HCT116 (cell line): ENCODE results near the gene RBCK1. TPM values are rescaled to one million over a fixed set of nuclear protein-coding genes. Genes with fewer than 3 reads are reported as not detected.

Experiments used
- ATAC-seq: fragments of 200-7000 bp; cut with Tn5 transposase; 2 replicates; pipeline ENCODE4 v1.9.1; 2020; ENCODE audit warnings: mild to moderate bottlenecking, moderate library complexity
- BruUV-seq: library from RNA; stranded (reverse); fragments of 400-500 nt; replicated peaks from 2 replicates; lab custom pipeline; 2021; lab: Mats Ljungman, UMichigan
- CTCF ChIA-PET: fragments of 300-600 bp; sonication (Branson Sonifier 250); formaldehyde crosslinking; loops from one replicate; lab custom pipeline; 2021; ENCODE audit warnings: antibody characterized with exemption; lab: Charles Lee
- POLR2A ChIA-PET: fragments of 300-600, 350-600 bp; sonication (Branson Sonifier 250); formaldehyde crosslinking; loops from one replicate; lab custom pipeline; 2021; ENCODE audit warnings: antibody characterized with exemption; lab: Charles Lee
- RAD21 ChIA-PET, 2 experiments: fragments of 300-600 bp; sonication (Branson Sonifier 250); formaldehyde crosslinking; loops; one replicate each; lab custom pipeline; 2023; ENCODE audit warnings: low total read pairs in 2 of 2; ENCODE audit not compliant: uncharacterized antibody in 2 of 2, unreplicated experiment in 2 of 2, low non-redundant PET in 1 of 2; lab: Charles Lee
- DNase-seq: peaks from one replicate; pipeline ENCODE4 v3.0.0-alpha.2; 2010; ENCODE audit warnings: low read depth, low spot score
- H2AFZ ChIP-seq: fragments of 200-600 bp; shearing (Covaris generic), sonication (generic); 2 replicates; pipeline ENCODE4 v1.6.1; 2017; ENCODE audit warnings: low read depth, mixed run types, mixed read lengths, antibody characterized with exemption, low read length; ENCODE audit not compliant: poor library complexity, severe bottlenecking
- H3K27ac ChIP-seq: 2 replicates; pipeline ENCODE4 v1.5.1; 2012; ENCODE audit warnings: low read depth, low read length
- H3K27me3 ChIP-seq: fragments of 200-600 bp; sonication (generic); 2 replicates; pipeline ENCODE4 v1.6.1; 2016; ENCODE audit warnings: mixed run types, low read length, mixed read lengths; ENCODE audit not compliant: insufficient read depth
- H3K36me3 ChIP-seq, 2 experiments: fragments of 200-500 bp in 1 of 2; fragments of 200-600 bp in 1 of 2; sonication (Bioruptor generic) in 1 of 2; sonication (generic) in 1 of 2; 2 replicates each; pipeline versions ENCODE4 v1.5.1 to v1.6.1; 2014 to 2016; ENCODE audit warnings: low read length in 2 of 2, inconsistent platforms in 1 of 2, mixed read lengths in 1 of 2, mixed run types in 1 of 2; ENCODE audit not compliant: insufficient read depth in 2 of 2, control insufficient read depth in 1 of 2
- H3K4me1 ChIP-seq, 2 experiments: fragments of 200-600 bp in 1 of 2; sonication (generic) in 1 of 2; 2 replicates each; pipeline versions ENCODE4 v1.5.1 to v1.6.1; 2012 to 2017; ENCODE audit warnings: low read length in 2 of 2, inconsistent platforms in 1 of 2, mild to moderate bottlenecking in 1 of 2, mixed read lengths in 1 of 2, mixed run types in 1 of 2, moderate library complexity in 1 of 2; ENCODE audit not compliant: insufficient read depth in 2 of 2, control insufficient read depth in 1 of 2
- H3K4me2 ChIP-seq: fragments of 200-600 bp; sonication (generic); 2 replicates; pipeline ENCODE4 v1.6.1; 2017; ENCODE audit warnings: mixed run types, low read length, mixed read lengths
- H3K4me3 ChIP-seq, 2 experiments: fragments of 200-600 bp in 1 of 2; sonication (generic) in 1 of 2; replicated peaks in 1 of 2; 2 replicates each; pipeline ENCODE4 v1.5.1; 2011 to 2016; ENCODE audit warnings: low read length in 2 of 2, control low read depth in 1 of 2, low read depth in 1 of 2, mild to moderate bottlenecking in 1 of 2, mixed read lengths in 1 of 2, mixed run types in 1 of 2
- H3K79me2 ChIP-seq: fragments of 200-600 bp; sonication (generic); 2 replicates; pipeline ENCODE4 v1.6.1; 2017; ENCODE audit warnings: mild to moderate bottlenecking, mixed run types, low read length, moderate library complexity, mixed read lengths; ENCODE audit not compliant: insufficient read depth
- H3K9ac ChIP-seq: fragments of 200-600 bp; sonication (generic); 2 replicates; pipeline ENCODE4 v1.6.1; 2016; ENCODE audit warnings: low read length, mixed read lengths
- H3K9me2 ChIP-seq: fragments of 200-600 bp; sonication (generic), shearing (Covaris generic); 2 replicates; pipeline ENCODE4 v1.6.1; 2017; ENCODE audit warnings: mixed run types, mild to moderate bottlenecking, moderate library complexity; ENCODE audit not compliant: insufficient read depth
- H3K9me3 ChIP-seq, 2 experiments: fragments of 200-500 bp in 1 of 2; fragments of 200-600 bp in 1 of 2; sonication (Bioruptor generic) in 1 of 2; sonication (generic) in 1 of 2; 2 replicates each; pipeline ENCODE4 v1.6.1; 2014 to 2017; ENCODE audit warnings: low read length in 2 of 2, mixed read lengths in 2 of 2, inconsistent platforms in 1 of 2, low read depth in 1 of 2, mild to moderate bottlenecking in 1 of 2, mixed run types in 1 of 2, moderate library complexity in 1 of 2; ENCODE audit not compliant: control insufficient read depth in 1 of 2, insufficient read depth in 1 of 2
- H4K20me1 ChIP-seq: fragments of 200-600 bp; sonication (generic), shearing (Covaris generic); 2 replicates; pipeline ENCODE4 v1.6.1; 2017; ENCODE audit warnings: mixed run types, mild to moderate bottlenecking, moderate library complexity; ENCODE audit not compliant: insufficient read depth
- ELF1 ChIP-seq: IDR thresholded peaks from 2 replicates; pipeline ENCODE4 v1.6.1; 2012; ENCODE audit warnings: low read depth, borderline replicate concordance
- EZH2 ChIP-seq: fragments of 200-600 bp; sonication (generic); IDR thresholded peaks from 2 replicates; pipeline ENCODE4 v1.6.1; 2017; ENCODE audit warnings: antibody characterized with exemption, mixed run types
- JUND ChIP-seq: IDR thresholded peaks from 2 replicates; pipeline ENCODE4 v1.6.1; 2012
- MAX ChIP-seq: IDR thresholded peaks from 2 replicates; pipeline ENCODE4 v1.6.1; 2012
- POLR2A ChIP-seq: IDR thresholded peaks from 2 replicates; pipeline ENCODE4 v1.7.0; 2011; ENCODE audit warnings: borderline replicate concordance; ENCODE audit not compliant: insufficient read depth, insufficient read length; ENCODE audit errors: extremely low read depth
- RAD21 ChIP-seq: IDR thresholded peaks from 2 replicates; pipeline ENCODE4 v1.6.1; 2012; ENCODE audit warnings: low read depth, mild to moderate bottlenecking
- SIN3A ChIP-seq: IDR thresholded peaks from 2 replicates; pipeline ENCODE4 v1.6.1; 2012; ENCODE audit warnings: low read depth
- SRF ChIP-seq: IDR thresholded peaks from 2 replicates; pipeline ENCODE4 v1.6.1; 2012; ENCODE audit warnings: low read depth
- TCF7L2 ChIP-seq: IDR thresholded peaks from 2 replicates; pipeline ENCODE4 v1.7.0; 2011; ENCODE audit warnings: borderline replicate concordance, inconsistent platforms; ENCODE audit not compliant: insufficient read depth, insufficient read length; ENCODE audit errors: extremely low read depth
- intact Hi-C: fragments of 100-400 bp; cut with micrococcal nuclease; formaldehyde crosslinking; loops from 2 replicates; pipeline ENCODE4 v1.10.0; 2022
- total RNA-seq: library from RNA; stranded (reverse); gene quantifications from one replicate; pipeline ENCODE4 v1.2.1, GENCODE V29; 2021; ENCODE audit not compliant: unreplicated experiment

The RBCK1 gene
- total RNA-seq, 1 experiment from 2014 or later: 180 TPM

- TF ChIP-seq TCF7L2 (no peak), POLR2A (no peak)
- TF ChIP-seq, all 23 proteins: peak for 0
Observed at GRCh38 chr20:469746-470490, 61.8 kb downstream of the RBCK1 start (continued).

GRCh38 chr20:472137-472846 is 64.2 kb downstream of the RBCK1 start:
- no TSS peak for BruUV-seq
- H3K9me2 ChIP-seq: no peaks in the 10 kb centered on the region
- no peaks in the 10 kb centered on the region for H3K27me3 ChIP-seq
- H3K27ac ChIP-seq: no peak overlapping the region
- TF ChIP-seq RAD21: no peak
- no peak for TF ChIP-seq SRF
- TF ChIP-seq SIN3A: no peak
- TF ChIP-seq MAX: no peak
- no peak for TF ChIP-seq EZH2
- TF ChIP-seq JUND: no peak
- TF ChIP-seq ELF1: no peak
- no peak overlapping the region for H3K9ac ChIP-seq
- ChIA-PET POLR2A (no interaction called here), CTCF (interaction anchor here (1.6 kb wide), 1 partner anchor 117 kb away, joined by 5 read pairs; no protein-coding TSS in a partner anchor), RAD21 (no interaction called here)
- H3K4me1 ChIP-seq: no peaks in the 10 kb centered on the region
- no peaks in the 10 kb centered on the region for H3K9me3 ChIP-seq
- no peak overlapping the region for H2AFZ ChIP-seq
- H3K79me2 ChIP-seq: no peaks in the 10 kb centered on the region
- intact Hi-C loops: no loop called here
- DNase-seq (no peak), ATAC-seq (no peak)
- H3K4me3 ChIP-seq: no peak overlapping the region
- no peaks in the 10 kb centered on the region for H4K20me1 ChIP-seq
- no peak overlapping the region for H3K4me2 ChIP-seq
- peaks cover 2 to 3% of the 10 kb centered on the region in 2 experiments; a peak in 2 of 4 replicates for H3K36me3 ChIP-seq
